T-helper 2 cell treated with Interferon-gamma antibody and Interleukin-4, amounts not matched to agents 5 μg/mL and 100 μg/mL, for 36 hours (primary cell): ENCODE results near the gene SLFNL1.
A peak's percentile ranks its signal among the peaks of the same experiment; 100 is the strongest.

Source experiments
- DNase-seq: peaks from one replicate; pipeline ENCODE4 v3.0.0; 2021; ENCODE audit warnings: low spot score
- H3K27ac Mint-ChIP-seq: one replicate; pipeline ENCODE4 v1.8.0; 2021; ENCODE audit warnings: mild to moderate bottlenecking, mixed read lengths
- H3K27me3 Mint-ChIP-seq: one replicate; pipeline ENCODE4 v1.8.0; 2021; ENCODE audit warnings: low read depth, mixed read lengths
- H3K36me3 Mint-ChIP-seq: one replicate; pipeline ENCODE4 v1.8.0; 2021; ENCODE audit warnings: low read depth, mixed read lengths
- H3K4me1 Mint-ChIP-seq: one replicate; pipeline ENCODE4 v1.8.0; 2021; ENCODE audit warnings: low read depth, mixed read lengths
- H3K4me3 Mint-ChIP-seq: one replicate; pipeline ENCODE4 v1.8.0; 2022; ENCODE audit warnings: mild to moderate bottlenecking, moderate library complexity, mixed read lengths
- H3K9me3 Mint-ChIP-seq: one replicate; pipeline ENCODE4 v1.8.0; 2021; ENCODE audit warnings: mixed read lengths

SLFNL1 gene

DNA sequence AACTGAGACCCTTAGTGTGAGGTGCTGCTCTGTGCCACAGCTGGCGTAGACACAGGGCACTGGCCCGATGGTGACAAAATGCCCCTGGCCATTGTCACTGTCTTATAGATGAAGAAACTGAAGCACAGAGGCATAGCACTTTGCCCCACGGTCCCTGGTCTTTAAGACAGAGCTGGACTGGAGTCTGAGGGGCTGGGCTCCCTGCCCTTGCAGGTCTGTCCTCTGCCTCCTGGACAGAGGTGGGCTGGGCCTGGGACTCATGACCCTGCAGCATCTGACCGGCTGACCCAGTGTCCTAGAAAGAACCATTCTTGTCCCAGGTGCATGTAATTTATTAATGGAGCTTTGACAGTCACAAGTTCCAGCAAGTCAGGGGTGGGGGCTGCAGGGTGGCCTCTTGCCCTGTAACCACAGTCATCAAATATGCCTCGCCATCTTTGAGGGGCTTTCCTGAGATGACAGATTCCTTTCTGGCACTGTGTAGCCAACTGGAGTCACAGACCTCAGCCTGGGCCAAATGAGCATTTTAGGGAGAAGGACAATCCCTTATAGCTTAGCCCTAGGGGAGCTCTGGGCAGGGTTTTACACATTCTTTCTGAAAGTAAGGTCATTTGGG, 6.1 kb downstream of the SLFNL1 start:
- Mint-ChIP-seq H3K36me3 (peaks cover 51% of the 10 kb centered on the region), H3K27ac (no peak overlapping the region), H3K4me1 (peaks cover 2% of the 10 kb centered on the region), H3K9me3 (no peaks in the 10 kb centered on the region), H3K27me3 (no peaks in the 10 kb centered on the region), H3K4me3 (no peak overlapping the region)
- no peak for DNase-seq

DNA sequence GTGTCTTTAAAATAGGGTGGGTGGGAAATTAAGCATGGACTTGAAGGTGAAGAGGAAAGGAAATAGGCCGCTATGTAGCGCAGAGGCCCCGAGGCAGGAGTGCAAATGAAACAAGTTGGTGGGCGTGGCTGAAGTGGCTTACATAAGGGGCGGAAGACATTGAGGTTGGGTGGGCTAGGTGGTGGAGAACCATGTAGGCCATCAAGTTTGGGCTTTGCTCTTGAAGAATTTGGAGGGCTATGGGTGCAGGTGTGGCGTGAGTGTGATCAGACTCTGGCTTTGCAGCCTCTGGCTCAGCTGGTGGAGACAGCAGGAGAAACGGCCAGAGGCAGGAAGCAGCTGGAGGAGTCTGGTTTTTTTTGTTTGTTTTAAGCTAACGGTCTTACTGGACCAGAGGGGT, 6.7 kb downstream of the SLFNL1 start:
- Mint-ChIP-seq H3K27me3 (no peaks in the 10 kb centered on the region), H3K4me1 (peaks cover 2% of the 10 kb centered on the region), H3K4me3 (no peak overlapping the region), H3K9me3 (no peaks in the 10 kb centered on the region), H3K27ac (no peak overlapping the region), H3K36me3 (peaks cover 56% of the 10 kb centered on the region)
- DNase-seq, result no peak

DNA sequence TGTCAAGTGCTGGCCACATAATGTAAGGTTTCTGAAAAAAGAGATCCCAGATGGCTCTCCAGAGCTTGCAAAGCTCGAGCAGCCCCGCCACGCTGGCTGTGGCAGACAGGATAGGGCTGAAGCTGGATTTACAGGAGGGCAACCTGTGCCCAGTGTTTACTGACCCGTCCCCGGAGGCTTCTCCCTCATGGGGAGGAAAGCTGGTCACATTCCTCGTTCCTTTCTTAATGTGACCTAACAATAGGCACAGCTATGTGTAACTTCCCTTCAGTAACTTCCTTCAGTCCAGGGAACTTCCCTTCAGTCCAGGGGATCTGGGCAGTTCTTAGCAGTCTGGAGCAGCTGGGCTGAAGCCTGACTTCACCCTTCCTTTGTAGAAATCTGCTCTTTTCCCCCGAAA, 7.7 kb downstream of the SLFNL1 start:
- no peak overlapping the region for H3K4me3 Mint-ChIP-seq
- H3K4me1 Mint-ChIP-seq, result peaks cover 2% of the 10 kb centered on the region
- peaks cover 55% of the 10 kb centered on the region for H3K36me3 Mint-ChIP-seq
- H3K27me3 Mint-ChIP-seq, result no peaks in the 10 kb centered on the region
- no peak for DNase-seq
- H3K27ac Mint-ChIP-seq, result no peak overlapping the region
- no peaks in the 10 kb centered on the region for H3K9me3 Mint-ChIP-seq

DNA sequence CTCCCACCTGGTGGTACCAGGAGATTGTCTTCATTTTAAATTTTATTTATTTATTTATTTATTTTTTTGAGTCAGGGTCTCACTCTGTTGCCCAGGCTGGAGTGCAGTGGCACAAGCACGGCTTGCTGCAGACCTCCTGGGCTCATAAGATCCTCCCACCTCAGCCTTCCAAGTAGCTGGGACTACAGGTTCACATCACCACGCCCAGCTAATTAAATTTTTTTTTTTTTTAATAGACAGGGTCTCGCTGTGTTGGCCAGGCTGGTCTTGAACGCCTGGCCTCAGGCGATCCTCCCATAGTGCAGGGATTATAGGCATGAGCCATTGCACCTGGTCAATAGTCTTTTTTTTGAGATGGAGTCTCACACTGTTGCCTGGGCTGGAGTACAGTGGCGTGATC, 8.5 kb downstream of the SLFNL1 start:
- Mint-ChIP-seq H3K9me3 (no peaks in the 10 kb centered on the region), H3K27me3 (no peaks in the 10 kb centered on the region), H3K4me3 (no peak overlapping the region), H3K36me3 (peaks cover 60% of the 10 kb centered on the region), H3K27ac (no peak overlapping the region), H3K4me1 (peaks cover 2% of the 10 kb centered on the region)
- no peak for DNase-seq

DNA sequence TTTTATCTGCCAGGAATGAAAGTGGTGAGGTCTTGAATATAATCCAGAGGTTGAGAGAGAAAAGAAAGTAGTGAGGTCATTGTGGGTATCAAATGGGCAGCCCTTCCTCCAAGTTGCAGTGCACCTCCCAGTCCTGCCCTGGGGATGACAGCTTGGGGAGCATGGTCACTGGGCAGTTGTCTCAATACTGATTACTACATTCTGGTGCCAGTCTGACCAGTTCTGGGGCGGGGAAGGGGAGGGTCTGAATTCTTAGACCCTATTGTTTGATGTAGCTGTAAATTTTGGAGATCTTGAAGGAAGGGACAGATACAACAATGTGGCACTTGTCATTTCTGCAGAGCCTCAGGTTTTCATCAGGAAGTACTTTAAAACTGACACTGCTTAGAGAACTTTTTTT, 11.2 kb downstream of the SLFNL1 start:
- Mint-ChIP-seq H3K9me3 (no peaks in the 10 kb centered on the region), H3K36me3 (peaks cover 74% of the 10 kb centered on the region), H3K27ac (peak overlapping the region; percentile 19)

DNA sequence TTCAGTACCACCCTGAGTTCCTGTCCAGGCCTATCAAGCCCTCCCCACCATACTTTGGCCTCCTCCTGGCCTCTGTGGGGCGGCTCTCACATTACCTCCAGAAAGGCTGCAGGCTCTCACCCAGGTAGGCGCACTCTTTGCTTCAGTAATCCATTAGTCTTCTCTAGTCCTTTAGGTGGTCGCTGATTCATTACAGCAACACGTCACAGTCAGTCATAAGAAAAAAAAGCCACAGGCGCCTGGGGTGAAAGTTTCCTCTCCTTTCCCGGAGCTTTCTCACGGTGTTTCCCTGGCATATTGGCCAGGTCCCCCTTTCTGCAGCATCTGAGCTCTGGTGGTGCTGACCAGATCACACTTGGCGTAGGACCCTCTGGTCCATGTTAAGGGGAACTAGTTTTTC, 12.1 kb downstream of the SLFNL1 start:
- no peak overlapping the region for H3K4me3 Mint-ChIP-seq
- no peaks in the 10 kb centered on the region for H3K27me3 Mint-ChIP-seq
- H3K4me1 Mint-ChIP-seq, result no peaks in the 10 kb centered on the region
- no peaks in the 10 kb centered on the region for H3K9me3 Mint-ChIP-seq
- H3K27ac Mint-ChIP-seq, result no peak overlapping the region
- peaks cover 69% of the 10 kb centered on the region for H3K36me3 Mint-ChIP-seq
- DNase-seq, result no peak

More for the DNA sequence above, 11.2 kb downstream of the SLFNL1 start:
- H3K4me1 Mint-ChIP-seq, result peaks cover 2% of the 10 kb centered on the region
- no peaks in the 10 kb centered on the region for H3K27me3 Mint-ChIP-seq
- H3K4me3 Mint-ChIP-seq, result no peak overlapping the region
- no peak for DNase-seq

DNA sequence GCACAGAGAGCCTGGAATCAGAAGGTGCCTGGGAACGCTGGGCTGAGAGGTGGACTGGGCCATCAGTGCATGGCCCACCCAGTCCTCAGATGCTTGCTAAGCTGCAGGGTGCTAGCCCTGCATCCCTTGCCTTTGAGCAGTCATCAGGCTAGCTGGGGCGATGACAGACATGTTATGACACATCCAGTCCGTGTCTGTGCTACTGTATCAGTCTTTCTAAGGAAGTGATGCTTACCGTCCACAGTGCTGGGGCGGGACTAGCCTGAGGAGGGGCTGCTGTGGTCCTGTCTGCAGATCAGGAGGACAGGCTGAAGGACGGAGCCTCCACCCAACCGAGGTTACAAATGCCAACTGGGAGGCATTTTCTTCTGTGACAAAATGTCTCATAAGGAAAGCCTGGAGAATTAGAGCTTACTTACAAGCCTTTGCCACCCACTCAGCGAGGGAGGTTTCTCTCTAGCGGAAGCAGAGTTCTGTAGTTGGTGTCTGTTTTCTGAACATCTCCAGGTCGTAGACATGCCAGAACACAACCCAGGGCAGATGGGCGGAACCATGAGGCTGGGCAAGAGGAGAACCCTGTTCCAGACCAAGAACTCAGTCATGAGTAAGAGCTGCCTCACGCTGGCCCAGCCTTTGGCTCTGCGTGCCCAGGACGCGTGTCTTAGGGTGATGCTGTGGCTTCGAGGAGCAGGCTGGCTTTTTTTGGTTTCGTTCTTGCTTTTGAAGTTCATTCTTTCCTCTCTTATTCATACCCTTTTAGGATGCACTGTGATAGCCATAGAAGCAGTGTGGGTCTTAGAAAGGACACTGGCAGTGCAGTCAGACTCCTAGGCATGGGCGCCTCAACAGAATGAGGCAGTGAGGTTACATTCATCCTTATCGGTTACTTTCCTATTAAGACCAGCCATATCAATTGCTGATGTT, 14.3 kb downstream of the SLFNL1 start:
- Mint-ChIP-seq H3K27ac (no peak overlapping the region), H3K9me3 (no peaks in the 10 kb centered on the region), H3K27me3 (no peaks in the 10 kb centered on the region), H3K36me3 (peaks cover 78% of the 10 kb centered on the region), H3K4me3 (no peak overlapping the region), H3K4me1 (peaks cover 18% of the 10 kb centered on the region)
- DNase-seq, result no peak

DNA sequence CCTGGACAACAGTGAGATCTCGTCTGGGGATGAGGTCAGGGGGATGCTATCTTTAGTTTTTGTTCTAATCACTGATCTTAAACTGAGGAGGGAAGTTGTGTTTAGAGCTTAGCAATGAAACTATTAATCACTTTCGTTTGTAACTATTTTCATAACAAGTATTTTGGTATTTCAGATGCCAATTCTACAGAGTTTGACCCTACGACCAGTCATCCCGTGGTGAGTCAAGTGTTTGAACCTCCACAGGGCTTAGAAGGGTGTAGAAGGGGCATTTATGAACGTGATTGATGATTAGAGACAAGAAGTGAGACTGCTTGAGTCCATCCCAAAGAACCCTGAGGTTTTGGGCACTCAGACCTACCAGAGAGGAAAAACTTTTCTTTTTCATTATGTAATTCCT, 15.6 kb downstream of the SLFNL1 start:
- Mint-ChIP-seq H3K27ac (no peak overlapping the region), H3K36me3 (peaks cover 77% of the 10 kb centered on the region), H3K27me3 (no peaks in the 10 kb centered on the region), H3K4me3 (no peak overlapping the region), H3K9me3 (no peaks in the 10 kb centered on the region), H3K4me1 (peaks cover 21% of the 10 kb centered on the region)
- DNase-seq, result no peak

DNA sequence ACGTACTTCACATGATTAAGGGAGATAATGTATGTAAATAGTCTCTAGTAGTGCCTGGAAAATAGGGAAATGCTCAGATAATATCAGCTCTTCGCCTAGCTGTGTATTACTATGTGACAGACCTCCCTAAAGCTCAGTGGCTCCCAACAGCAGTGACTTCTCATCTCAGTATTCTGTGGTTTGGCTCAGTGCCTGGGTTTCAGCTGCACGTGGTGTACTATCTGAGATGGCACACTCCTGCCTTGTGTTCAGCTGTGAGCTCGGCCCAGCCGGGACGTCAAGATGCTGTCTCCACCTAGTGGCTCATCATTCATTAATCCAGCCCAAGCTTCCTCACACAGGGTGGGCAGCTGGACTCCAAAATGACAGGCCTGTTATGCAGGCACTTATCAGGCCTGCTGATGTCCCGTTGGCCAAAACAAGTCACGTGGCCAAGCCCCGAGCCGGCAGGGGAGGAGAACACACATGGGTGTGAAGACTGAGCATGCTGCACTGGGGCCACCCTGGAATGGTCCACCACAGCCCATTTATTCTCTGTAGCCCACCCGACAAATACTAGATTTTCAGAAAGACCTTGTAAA, 17.8 kb downstream of the SLFNL1 start:
- Mint-ChIP-seq H3K36me3 (peaks cover 76% of the 10 kb centered on the region), H3K27ac (peak overlapping the region; percentile 22), H3K9me3 (no peaks in the 10 kb centered on the region), H3K4me3 (no peak overlapping the region), H3K4me1 (peaks cover 21% of the 10 kb centered on the region), H3K27me3 (no peaks in the 10 kb centered on the region)
- peak; percentile 84 for DNase-seq

DNA sequence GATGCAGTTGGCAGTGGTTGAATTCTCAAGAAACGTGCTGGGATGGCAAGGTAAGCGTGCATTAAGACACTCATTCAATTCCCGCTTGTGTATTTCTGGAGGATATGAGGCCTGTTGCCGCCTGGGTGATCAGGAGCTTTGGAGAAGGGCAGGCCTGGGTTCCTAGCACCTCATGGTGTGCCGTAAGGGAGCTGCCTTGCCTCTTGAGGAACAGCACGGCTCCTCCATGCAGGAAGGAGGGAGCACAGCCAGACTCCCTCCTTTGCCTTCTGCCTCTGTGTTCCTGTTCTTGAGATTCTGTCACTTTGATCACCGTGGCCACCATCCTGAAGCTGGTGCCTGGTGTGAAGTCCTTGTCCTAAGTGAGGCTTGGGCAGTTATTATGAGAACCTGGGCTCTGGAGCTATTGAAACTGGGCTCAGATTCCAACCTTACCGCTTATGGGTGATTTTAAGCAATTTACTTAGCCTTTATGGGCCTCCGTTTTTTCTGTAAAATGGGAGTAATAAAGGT, 18.3 kb downstream of the SLFNL1 start:
- peak overlapping the region; percentile 75 for H3K27ac Mint-ChIP-seq
- DNase-seq, result no peak
- no peaks in the 10 kb centered on the region for H3K27me3 Mint-ChIP-seq
- no peaks in the 10 kb centered on the region for H3K9me3 Mint-ChIP-seq
- no peak overlapping the region for H3K4me3 Mint-ChIP-seq
- peaks cover 21% of the 10 kb centered on the region for H3K4me1 Mint-ChIP-seq
- peaks cover 76% of the 10 kb centered on the region for H3K36me3 Mint-ChIP-seq

DNA sequence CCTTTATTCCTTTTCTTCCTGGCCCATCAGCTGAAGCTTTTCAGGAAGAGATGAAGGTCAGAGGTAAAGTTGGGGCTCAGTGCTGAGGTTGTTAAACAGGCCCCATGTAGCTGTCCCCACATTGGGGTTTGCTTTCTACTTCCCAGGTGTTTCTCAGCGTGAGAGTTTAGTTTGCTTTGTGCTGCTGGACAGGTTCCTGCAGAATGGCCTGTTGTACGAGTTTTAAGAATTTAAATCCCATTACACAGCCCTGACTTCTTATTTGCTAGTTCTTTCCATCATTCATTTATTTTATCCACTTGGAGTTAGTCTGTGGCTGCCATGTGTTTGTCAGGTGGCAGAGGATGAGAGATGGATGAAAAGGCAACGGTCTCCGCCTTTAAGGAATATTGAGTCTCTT, 22.9 kb downstream of the SLFNL1 start:
- Mint-ChIP-seq H3K36me3 (peaks cover 76% of the 10 kb centered on the region), H3K27ac (no peak overlapping the region), H3K9me3 (no peaks in the 10 kb centered on the region), H3K4me1 (peaks cover 17% of the 10 kb centered on the region), H3K27me3 (no peaks in the 10 kb centered on the region), H3K4me3 (no peak overlapping the region)
- no peak for DNase-seq

DNA sequence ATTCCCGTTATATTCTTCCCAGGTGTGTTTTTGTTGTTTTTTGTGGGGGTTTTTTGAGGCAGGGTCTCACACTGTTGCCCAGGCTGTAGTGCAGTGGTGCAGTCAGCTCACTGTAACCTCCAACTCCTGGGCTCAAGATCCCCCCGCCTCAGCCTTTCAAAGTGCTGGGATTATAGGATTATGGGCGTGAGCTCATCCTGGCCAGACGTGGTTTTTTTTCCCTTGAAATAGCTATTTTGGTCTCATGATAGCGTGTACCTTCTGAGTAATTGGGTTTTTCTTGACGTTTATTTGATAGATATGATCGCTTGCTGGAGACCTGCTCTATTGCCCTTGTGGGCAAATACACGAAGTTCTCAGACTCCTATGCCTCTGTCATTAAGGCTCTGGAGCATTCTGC, 24.4 kb downstream of the SLFNL1 start:
- Mint-ChIP-seq H3K36me3 (peaks cover 66% of the 10 kb centered on the region), H3K9me3 (no peaks in the 10 kb centered on the region), H3K27me3 (no peaks in the 10 kb centered on the region), H3K4me3 (no peak overlapping the region), H3K4me1 (peaks cover 2% of the 10 kb centered on the region), H3K27ac (no peak overlapping the region)
- no peak for DNase-seq

DNA sequence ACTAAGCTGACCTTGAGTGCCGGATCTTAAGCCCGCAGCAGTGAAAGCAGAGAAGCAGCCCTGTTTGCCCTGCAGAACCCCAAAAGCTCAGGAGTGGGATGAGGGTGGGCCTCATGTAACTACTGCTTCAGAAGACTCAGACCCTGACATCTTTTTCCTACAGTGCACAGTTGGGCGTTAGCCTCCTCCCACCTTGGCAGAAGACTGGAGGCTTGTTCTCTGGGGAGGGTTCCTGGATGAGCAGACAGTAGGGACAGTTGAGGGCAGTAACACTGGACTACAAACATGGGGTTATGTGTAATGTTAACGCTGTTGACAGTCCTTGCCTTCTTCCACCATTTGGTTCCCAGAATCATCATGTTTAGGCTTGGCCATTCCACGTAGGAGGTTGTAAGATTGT, 32.5 kb downstream of the SLFNL1 start:
- no peak overlapping the region for H3K4me3 Mint-ChIP-seq
- H3K27ac Mint-ChIP-seq, result no peak overlapping the region
- peaks cover 6% of the 10 kb centered on the region for H3K4me1 Mint-ChIP-seq
- H3K27me3 Mint-ChIP-seq, result no peaks in the 10 kb centered on the region
- H3K36me3 Mint-ChIP-seq, result peaks cover 79% of the 10 kb centered on the region
- DNase-seq, result no peak
- H3K9me3 Mint-ChIP-seq, result no peaks in the 10 kb centered on the region

DNA sequence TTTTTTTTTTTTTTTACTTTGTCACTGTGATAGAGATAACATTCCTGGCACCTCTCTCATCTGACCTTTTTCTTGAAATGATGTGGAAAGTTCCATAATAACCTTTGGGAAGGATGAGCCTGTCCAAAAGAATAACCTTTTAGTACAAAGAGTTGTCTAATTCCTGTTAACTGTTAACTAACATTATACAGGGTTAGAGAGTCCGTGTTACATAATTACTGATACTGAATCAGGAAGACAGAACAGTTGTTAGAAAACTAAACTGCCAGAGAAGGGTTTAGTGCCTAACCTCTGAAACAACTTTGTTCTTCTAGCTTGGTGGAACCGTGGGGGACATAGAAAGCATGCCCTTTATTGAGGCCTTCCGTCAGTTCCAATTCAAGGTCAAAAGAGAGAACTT, 33.2 kb downstream of the SLFNL1 start:
- Mint-ChIP-seq H3K4me1 (peaks cover 11% of the 10 kb centered on the region), H3K36me3 (peaks cover 80% of the 10 kb centered on the region)

More for the DNA sequence above, 33.2 kb downstream of the SLFNL1 start:
- Mint-ChIP-seq H3K27ac (no peak overlapping the region), H3K4me3 (no peak overlapping the region), H3K27me3 (no peaks in the 10 kb centered on the region), H3K9me3 (no peaks in the 10 kb centered on the region)
- no peak for DNase-seq
